Neuron (in vitro differentiated cells): ENCODE measurements around the gene NBPF8.
A peak's percentile ranks its signal among the peaks of the same experiment; 100 is the strongest.
"Not testable (repeated sequence)": the region's sequence is repeated elsewhere in the genome, so short reads cannot be mapped to it uniquely, and the experiment has no call there.

Experiments used
- H2AFZ ChIP-seq: one replicate; pipeline ENCODE4 v1.6.1; 2013; ENCODE audit warnings: low read depth, mild to moderate bottlenecking, inconsistent platforms, low read length, moderate library complexity
- H3K27me3 ChIP-seq: one replicate; pipeline ENCODE4 v1.6.1; 2013; ENCODE audit warnings: low read length; ENCODE audit not compliant: insufficient read depth
- H3K36me3 ChIP-seq: one replicate; pipeline ENCODE4 v1.6.1; 2013; ENCODE audit warnings: low read length; ENCODE audit not compliant: insufficient read depth
- H3K4me1 ChIP-seq: one replicate; pipeline ENCODE4 v1.6.1; 2013; ENCODE audit warnings: low read length; ENCODE audit not compliant: insufficient read depth
- H3K4me3 ChIP-seq: 2 replicates; pipeline ENCODE4 v1.5.1; 2013; ENCODE audit warnings: mild to moderate bottlenecking, low read length, moderate library complexity
- H3K9me3 ChIP-seq: one replicate; pipeline ENCODE4 v1.6.1; 2013; ENCODE audit warnings: low read length

Gene NBPF8, protein sequence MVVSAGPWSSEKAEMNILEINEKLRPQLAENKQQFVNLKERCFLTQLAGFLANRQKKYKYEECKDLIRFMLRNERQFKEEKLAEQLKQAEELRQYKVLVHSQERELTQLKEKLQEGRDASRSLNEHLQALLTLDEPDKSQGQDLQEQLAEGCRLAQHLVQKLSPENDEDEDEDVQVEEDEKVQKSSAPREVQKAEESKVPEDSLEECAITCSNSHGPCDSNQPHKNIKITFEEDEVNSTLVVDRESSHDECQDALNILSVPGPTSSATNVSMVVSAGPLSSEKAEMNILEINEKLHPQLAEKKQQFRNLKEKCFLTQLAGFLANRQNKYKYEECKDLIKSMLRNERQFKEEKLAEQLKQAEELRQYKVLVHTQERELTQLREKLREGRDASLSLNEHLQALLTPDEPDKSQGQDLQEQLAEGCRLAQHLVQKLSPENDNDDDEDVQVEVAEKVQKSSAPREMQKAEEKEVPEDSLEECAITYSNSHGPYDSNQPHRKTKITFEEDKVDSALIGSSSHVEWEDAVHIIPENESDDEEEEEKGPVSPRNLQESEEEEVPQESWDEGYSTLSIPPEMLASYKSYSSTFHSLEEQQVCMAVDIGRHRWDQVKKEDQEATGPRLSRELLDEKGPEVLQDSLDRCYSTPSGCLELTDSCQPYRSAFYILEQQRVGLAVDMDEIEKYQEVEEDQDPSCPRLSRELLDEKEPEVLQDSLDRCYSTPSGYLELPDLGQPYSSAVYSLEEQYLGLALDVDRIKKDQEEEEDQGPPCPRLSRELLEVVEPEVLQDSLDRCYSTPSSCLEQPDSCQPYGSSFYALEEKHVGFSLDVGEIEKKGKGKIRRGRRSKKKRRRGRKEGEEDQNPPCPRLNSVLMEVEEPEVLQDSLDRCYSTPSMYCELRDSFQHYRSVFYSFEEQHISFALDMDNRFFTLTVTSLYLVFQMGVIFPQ

DNA sequence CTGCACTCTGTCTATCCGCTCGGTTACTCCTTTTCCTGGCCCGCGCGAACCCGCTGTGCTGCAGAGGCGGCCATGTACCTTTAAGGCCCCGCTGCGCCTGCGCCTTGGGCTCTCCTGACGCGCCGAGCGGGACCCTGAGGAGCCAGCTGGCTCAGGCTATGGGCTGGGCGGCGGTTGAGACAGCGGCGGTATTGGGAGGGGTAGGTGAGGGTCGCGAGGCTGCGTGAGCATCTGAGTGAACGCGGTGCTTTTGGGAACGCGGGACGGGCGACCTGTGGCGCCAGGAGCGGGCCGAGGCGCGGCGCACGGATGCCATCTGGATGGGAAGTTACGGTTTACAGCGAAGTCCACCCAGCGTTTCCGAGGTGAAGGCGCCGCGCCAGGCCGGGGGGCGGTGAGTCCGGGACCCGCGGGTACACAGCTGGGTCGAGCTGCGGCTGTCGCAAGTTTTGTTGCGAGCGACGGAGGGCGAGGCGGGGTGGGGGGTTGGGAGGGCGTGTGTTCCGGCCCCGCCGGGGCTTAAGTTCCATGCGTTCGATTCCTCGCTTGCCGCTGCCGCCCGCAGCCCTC is at the start of gene NBPF8:
Gene NBPF8 (plus strand): TSS at position 125 of the 570 bp plus-strand sequence. CDS start 21,488 bp downstream, outside the sequence.
- H3K4me3 ChIP-seq, result peak within 1 kb of the TSS; percentile 60
- H3K27me3 ChIP-seq, H3K4me1 ChIP-seq, H3K9me3 ChIP-seq, H2AFZ ChIP-seq, H3K36me3 ChIP-seq: not testable (repeated sequence)

DNA sequence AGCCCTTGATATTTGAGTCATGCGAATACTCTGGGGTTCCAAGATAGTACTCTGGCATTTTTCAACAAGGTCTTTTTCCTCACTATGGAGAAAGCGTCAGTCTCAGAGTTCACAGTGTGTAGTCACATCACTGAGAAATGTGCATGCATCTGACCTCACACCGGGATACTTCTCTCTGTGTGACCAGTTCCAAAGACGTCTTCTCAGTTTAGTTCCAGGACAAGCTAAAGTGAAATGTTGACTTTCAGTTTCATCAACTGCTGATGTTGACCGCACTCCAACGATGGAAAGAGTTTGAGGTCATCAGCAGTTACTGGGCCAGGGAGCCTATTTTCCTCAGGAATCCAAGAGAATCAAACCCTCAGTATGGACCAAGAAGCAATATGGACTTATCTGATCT is 47.1 kb upstream of the NBPF8 start:
- not testable (repeated sequence) for H3K9me3 ChIP-seq, H2AFZ ChIP-seq, H3K36me3 ChIP-seq, H3K4me1 ChIP-seq, H3K4me3 ChIP-seq, H3K27me3 ChIP-seq

DNA sequence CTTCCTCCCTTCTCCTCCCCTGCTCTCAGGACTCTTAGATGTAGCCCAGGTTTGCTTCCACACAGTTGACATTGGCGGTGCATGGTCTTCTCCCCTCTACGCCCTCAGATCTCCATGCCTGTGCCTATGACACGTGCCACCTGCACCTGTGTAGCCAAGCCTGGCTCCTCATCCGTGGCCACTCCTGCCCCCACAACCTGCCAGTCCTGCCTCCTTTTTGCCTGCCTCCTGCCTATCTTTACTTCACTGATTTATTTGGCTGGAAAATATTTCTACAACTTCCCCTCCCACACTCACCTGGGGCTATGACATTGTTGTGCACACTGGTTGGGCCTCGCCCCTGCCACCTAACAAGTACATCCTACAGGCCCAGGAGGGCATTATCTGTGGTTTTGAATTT is 28.2 kb upstream of the NBPF8 start:
- not testable (repeated sequence) for H3K9me3 ChIP-seq, H3K4me1 ChIP-seq, H3K27me3 ChIP-seq, H3K36me3 ChIP-seq, H2AFZ ChIP-seq, H3K4me3 ChIP-seq

DNA sequence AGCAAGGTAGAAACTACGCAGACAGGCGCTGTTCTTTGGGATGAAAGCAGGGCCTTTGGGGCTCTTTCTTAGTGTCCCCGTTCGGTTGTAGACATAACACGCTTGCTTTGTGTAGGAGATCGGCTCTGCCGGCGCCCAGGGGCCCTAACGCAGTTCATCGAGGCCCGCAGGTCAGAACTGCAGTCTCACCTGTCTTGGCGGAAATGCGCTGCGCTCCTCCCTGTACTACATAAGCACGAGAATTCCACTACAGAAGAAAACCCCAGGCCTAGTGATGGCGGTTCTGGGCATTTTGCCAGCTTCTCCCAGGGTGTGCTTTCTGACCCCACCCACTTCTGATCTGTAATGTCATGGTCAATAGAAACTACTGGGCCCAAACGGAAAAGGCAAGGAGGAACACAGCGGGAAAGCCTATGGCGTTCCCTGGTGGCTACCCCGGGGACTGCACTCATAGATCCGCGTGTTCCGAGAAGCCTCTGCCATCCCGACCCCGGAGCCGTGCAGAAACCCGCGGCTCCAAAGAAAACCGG is 26.2 kb upstream of the NBPF8 start:
- H3K36me3 ChIP-seq, H3K4me1 ChIP-seq, H3K9me3 ChIP-seq, H2AFZ ChIP-seq, H3K27me3 ChIP-seq, H3K4me3 ChIP-seq: not testable (repeated sequence)

DNA sequence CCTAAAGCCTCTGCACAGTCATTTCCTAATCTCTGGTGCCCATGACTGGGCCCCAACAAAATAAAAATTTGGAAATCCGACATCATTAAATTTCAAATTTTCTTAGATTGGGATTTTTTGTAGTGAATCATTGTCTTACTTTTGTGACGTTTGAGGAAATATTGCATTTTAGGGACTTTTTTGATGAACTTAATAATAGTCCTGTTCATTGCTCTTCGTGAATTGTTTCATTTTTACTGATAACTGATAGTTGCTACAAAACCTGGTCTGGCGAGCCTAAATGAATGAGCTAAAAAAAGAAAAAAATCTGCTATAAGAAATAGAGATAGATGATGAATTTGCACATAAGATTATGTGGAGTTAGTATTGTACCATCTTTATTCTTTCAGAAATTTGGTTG is 23.5 kb upstream of the NBPF8 start:
- not testable (repeated sequence) for H3K36me3 ChIP-seq, H3K4me3 ChIP-seq, H2AFZ ChIP-seq, H3K9me3 ChIP-seq, H3K27me3 ChIP-seq, H3K4me1 ChIP-seq

DNA sequence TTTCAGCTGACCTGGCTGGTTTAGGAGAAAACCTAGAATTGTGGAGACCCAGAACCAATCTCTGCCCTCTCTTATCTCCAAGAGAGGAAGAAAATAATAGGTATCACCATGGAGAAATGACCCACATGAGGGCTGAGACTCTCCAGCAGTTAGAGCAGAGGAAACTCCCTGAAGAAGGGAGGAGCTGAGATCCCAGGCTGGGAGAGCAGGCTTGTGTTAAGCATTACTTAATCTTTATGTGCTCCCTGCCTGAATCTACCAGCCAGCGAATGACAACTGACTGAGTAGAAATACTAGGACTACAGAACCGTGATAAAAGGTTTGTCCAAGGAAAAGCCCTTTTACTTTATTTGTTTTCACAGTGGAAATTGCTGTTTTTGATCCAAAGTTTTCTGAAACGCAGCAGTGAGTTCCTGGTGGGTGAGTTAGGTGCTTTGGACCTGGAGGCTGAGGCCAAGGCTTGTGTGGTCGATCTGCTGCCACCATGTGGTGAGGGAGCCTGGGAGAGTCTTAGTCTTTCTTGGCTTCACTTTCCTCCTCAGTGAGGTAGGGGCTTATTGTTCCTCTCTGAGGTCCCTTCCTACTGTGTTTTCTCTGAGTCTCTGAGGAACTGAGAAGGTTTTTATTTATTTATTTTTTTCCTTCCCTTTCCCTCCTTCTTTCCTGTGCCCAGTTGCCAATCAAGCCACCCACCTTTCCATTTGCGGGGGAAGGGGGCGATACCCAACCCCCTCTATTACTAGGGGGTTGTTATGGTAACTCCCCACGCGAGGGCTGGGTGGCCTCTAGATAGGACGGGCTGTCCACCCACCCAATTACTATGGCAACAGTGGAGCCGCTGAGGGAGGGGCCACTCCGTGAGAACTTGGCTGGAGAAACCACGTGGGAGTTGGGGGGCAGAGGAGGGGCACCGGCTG is 21.3 kb upstream of the NBPF8 start:
- not testable (repeated sequence) for H3K27me3 ChIP-seq, H3K4me1 ChIP-seq, H2AFZ ChIP-seq, H3K9me3 ChIP-seq, H3K4me3 ChIP-seq, H3K36me3 ChIP-seq

DNA sequence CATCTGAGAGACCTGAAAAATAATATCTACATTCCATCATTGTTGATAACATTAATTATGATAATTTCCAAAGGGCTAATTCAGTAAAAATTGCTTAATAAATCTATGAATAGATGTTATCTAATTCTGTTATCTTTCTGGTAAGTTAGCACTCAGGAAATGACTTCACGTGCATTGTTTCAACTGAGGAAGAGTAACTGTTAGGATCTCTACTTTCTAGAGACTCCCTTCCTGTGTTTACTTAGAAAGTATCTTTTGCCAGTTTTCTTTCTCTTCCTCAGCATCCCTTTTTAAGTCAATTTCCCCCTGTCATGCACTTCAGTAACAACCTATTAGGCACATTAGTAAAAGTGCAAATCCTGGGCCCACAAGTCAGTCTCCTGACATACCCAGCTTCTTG is 9.5 kb upstream of the NBPF8 start:
- H2AFZ ChIP-seq, H3K9me3 ChIP-seq, H3K36me3 ChIP-seq, H3K27me3 ChIP-seq, H3K4me1 ChIP-seq, H3K4me3 ChIP-seq: not testable (repeated sequence)

DNA sequence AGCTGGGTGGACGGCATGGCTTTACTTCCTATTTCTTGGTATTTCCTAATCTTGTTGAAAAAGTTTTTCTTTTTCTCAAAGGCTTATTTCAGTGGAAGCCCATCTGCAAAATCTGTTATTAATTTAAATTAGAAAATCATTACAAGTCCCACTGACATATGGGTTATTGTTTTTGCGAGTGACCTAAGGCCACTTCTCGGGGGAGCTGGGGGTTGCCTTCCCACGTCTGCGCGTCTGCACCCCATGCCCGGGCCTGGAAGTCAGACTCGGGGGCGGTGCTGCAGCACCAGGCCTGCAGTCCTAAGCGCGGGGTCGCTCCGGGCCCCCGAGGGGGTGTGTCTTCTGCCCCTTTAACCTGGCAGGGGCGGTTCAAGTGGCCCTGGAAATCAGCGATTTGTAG is 384 bp upstream of the NBPF8 start:
- not testable (repeated sequence) for H3K9me3 ChIP-seq, H3K36me3 ChIP-seq, H2AFZ ChIP-seq, H3K4me1 ChIP-seq, H3K27me3 ChIP-seq
- peak overlapping the region; percentile 40 for H3K4me3 ChIP-seq

DNA sequence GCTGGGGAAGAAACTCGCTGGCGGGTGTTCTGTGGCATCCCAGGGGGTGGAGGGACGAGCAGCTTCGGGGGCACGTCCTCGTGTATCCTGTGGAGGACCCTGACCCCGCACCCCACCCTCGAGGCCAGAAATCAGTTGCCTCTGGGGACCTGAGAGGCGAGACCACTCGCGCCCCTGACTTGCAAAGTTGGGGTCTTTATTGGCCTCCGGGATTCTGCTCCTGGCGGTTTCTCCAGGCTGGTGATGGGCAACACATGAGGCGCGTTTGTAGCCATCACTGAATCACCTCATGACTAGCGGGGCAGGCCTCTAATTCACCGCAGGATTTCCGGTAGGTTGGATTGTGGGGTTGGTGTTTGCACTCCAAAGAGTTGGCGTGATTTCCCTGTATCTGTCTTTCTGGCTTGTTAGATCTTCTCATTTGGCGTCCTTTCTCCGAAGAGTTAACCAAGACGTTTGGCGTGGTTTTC is 692 bp downstream of the NBPF8 start:
- H3K9me3 ChIP-seq, H2AFZ ChIP-seq, H3K4me1 ChIP-seq, H3K36me3 ChIP-seq, H3K27me3 ChIP-seq: not testable (repeated sequence)
- peak overlapping the region; percentile 60 for H3K4me3 ChIP-seq

DNA sequence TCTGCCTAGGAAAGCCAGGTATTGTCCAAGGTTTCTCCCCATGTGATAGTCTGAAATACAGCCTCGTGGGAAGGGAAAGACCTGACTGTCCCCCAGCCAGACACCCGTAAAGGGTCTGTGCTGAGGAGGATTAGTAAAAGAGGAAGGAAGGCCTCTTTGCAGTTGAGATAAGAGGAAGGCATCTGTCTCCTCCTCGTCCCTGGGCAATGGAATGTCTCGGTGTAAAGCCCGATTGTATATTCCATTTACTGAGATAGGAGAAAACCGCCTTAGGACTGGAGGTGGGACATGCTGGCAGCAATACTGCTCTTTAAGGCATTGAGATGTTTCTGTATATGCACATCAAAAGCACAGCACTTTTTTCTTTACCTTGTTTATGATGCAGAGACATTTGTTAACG is 10.2 kb downstream of the NBPF8 start:
- H3K4me3 ChIP-seq, H3K36me3 ChIP-seq, H3K4me1 ChIP-seq, H3K9me3 ChIP-seq, H2AFZ ChIP-seq, H3K27me3 ChIP-seq: not testable (repeated sequence)

DNA sequence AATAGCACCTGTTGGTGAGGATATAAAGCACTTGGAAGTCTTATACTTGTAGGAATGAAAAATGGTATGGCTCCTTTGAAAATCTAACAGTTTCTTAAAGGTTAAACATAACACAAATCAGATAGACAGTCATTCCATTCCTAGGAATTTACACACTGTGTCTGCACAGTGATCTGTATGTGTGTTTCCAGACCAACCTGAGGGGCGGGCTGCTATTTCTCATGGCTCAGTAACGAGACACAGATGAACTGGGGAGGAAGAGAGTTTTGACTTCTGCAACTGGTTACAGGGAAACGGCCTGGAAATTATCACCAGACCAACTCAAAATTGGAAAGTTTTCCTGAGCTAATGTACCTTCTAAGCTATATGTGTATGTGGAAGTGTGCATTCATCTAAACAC is 16.8 kb downstream of the NBPF8 start:
- H3K9me3 ChIP-seq, H3K4me1 ChIP-seq, H3K4me3 ChIP-seq, H2AFZ ChIP-seq, H3K36me3 ChIP-seq, H3K27me3 ChIP-seq: not testable (repeated sequence)

DNA sequence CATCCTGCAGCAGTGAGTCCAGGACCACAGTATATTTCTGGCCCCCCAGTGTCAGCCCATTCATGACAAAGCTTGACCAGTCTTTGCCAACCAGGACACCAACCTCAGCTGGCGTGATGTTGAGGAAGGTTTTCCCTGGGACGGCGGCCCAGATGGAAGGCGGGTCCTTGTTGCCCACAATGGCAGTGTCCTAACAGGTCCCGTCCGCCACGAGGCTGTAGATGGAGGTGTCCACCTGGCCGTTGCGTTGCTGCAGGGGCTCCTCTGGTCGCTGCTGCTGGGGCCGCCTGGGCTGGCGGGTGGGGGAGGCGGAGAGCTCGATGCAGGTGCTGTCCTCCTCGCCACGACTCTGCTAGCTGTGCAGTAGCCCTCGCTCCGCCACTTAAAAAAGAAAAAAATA is 19.0 kb downstream of the NBPF8 start:
- H3K4me1 ChIP-seq, H3K27me3 ChIP-seq, H3K9me3 ChIP-seq, H3K36me3 ChIP-seq, H2AFZ ChIP-seq, H3K4me3 ChIP-seq: not testable (repeated sequence)
